Measurements from ENCODE around the gene UBL4A. TPM values are rescaled to one million over a fixed set of nuclear protein-coding genes. Genes with fewer than 3 reads are reported as not detected.
A peak's percentile ranks its signal among the peaks of the same experiment; 100 is the strongest.

The UBL4A gene
- total and polyA plus RNA-seq, 7 donors = 38.3 to 118 (median 64.4) TPM

DNA sequence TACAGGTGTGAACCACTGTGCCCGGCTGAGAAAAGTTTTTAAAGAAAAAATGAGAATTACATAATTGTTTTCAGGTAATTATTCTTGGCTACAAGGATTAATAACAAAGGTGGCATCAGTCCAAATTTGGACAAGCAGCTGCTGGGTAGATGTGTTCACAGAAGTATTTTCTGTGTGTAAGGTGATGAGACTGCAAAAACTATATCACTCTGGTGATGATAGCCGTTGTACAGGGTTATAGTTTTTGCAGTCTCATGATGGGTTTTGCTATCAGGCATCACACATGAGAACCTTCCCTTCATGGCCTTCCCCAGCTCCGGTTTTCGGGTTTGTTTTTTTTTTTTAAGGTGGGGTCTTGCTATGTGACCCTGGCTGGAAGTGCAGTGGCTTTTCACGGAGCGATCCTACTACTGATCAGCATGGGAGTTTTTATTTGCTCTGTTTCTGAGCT, 9.1 kb upstream of the UBL4A start:
- no peak for ATAC-seq
- Histone ChIP-seq H3K27me3 (ENCODE audit: insufficient read depth in 3 of 3, low read length in 2 of 3) (no peaks in the 10 kb centered on the region), H3K36me3 (ENCODE audit: insufficient read depth in 1 of 2, low read depth in 1 of 2) (no peaks in the 10 kb centered on the region), H3K27ac (no peak overlapping the region), H3K4me1 (no peaks in the 10 kb centered on the region), H3K4me3 (no peak overlapping the region), H3K9me3 (no peaks in the 10 kb centered on the region)
- 71 to 79% (median 77%) methylated on average over 4 to 6 of the region's 6 CpGs for WGBS, 3 donors
- intact Hi-C loops (cut with DNase I) = no loop called here
- DNase-seq = no peak
- TF ChIP-seq, protein P1, sequence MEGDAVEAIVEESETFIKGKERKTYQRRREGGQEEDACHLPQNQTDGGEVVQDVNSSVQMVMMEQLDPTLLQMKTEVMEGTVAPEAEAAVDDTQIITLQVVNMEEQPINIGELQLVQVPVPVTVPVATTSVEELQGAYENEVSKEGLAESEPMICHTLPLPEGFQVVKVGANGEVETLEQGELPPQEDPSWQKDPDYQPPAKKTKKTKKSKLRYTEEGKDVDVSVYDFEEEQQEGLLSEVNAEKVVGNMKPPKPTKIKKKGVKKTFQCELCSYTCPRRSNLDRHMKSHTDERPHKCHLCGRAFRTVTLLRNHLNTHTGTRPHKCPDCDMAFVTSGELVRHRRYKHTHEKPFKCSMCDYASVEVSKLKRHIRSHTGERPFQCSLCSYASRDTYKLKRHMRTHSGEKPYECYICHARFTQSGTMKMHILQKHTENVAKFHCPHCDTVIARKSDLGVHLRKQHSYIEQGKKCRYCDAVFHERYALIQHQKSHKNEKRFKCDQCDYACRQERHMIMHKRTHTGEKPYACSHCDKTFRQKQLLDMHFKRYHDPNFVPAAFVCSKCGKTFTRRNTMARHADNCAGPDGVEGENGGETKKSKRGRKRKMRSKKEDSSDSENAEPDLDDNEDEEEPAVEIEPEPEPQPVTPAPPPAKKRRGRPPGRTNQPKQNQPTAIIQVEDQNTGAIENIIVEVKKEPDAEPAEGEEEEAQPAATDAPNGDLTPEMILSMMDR (IDR thresholded peaks at IDR 0.05) = no peak

DNA sequence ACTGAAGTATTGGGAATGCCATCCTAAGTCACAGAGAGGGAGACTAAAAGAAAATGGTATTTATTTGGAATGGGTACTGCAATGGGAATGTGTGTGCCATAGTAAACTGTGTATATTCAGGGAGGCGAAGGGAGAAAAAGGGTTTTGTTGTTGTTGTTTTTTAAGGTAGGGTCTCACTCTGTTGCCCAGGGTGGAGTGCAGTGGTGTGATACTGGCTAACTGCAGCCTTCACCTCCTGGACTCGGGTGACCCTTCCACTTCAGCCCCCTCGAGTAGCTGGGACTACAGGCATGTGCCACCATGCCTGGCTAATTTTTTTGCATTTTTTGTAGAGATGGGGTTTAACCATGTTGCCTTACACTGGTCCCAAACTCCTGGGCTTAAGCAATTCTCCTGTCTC, 8.3 kb upstream of the UBL4A start:
- Histone ChIP-seq H3K27ac (no peak overlapping the region), H3K4me1 (no peaks in the 10 kb centered on the region), H3K9me3 (no peaks in the 10 kb centered on the region), H3K36me3 (ENCODE audit: insufficient read depth in 1 of 2, low read depth in 1 of 2) (no peaks in the 10 kb centered on the region), H3K4me3 (no peak overlapping the region), H3K27me3 (ENCODE audit: insufficient read depth in 3 of 3, low read length in 2 of 3) (no peaks in the 10 kb centered on the region)
- WGBS, 3 donors = 74 to 90% (median 77%) methylated on average over 3 of the region's 3 CpGs
- ATAC-seq (no peak), DNase-seq (no peak)
- TF ChIP-seq, protein P1 (IDR thresholded peaks at IDR 0.05) = no peak
- intact Hi-C loops (cut with DNase I) = no loop called here

GRCh38 chrX:154490414-154491083, 4.1 kb upstream of the UBL4A start, which contains the start of gene SLC10A3:
TSS of gene SLC10A3 (minus strand) at chrX:154490629. CDS start at chrX:154488940, 1,689 bp downstream.
- H3K4me3 ChIP-seq = peak within 1 kb of the TSS; percentile 67
- intact Hi-C loops (cut with DNase I) = no loop called here
- peak within 1 kb of the TSS; percentile 93 for H3K27ac ChIP-seq
- ATAC-seq (peak; percentile 90 to 93 (median 92)), DNase-seq (peak; percentile 93 to 96)
- H3K9me3 ChIP-seq = no peaks in the 10 kb centered on the region
- WGBS, 3 donors = 0 to 31% (median 0%) methylated on average over 8 to 62 of the region's 71 CpGs
- peaks cover 0 to 8% of the 10 kb centered on the region in 2 donors for H3K36me3 ChIP-seq (ENCODE audit: insufficient read depth in 1 of 2, low read depth in 1 of 2)
- TF ChIP-seq, protein P1 (IDR thresholded peaks at IDR 0.05) = no peak
- H3K4me1 ChIP-seq = no peaks in the 10 kb centered on the region
- H3K27me3 ChIP-seq (ENCODE audit: insufficient read depth in 3 of 3, low read length in 2 of 3) = no peaks in the 10 kb centered on the region

- ATAC-seq (peak; percentile 1 to 19 (median 5)), DNase-seq (peak in 1 of 2 donors; percentile 38)
- Histone ChIP-seq H3K9me3 (no peaks in the 10 kb centered on the region), H3K4me1 (peaks cover 2% of the 10 kb centered on the region), H3K27me3 (ENCODE audit: insufficient read depth in 3 of 3, low read length in 2 of 3) (no peaks in the 10 kb centered on the region), H3K27ac (peak overlapping the region; percentile 93), H3K36me3 (ENCODE audit: insufficient read depth in 1 of 2, low read depth in 1 of 2) (peaks cover 2 to 8% of the 10 kb centered on the region in 2 donors), H3K4me3 (peak overlapping the region; percentile 67)
- intact Hi-C loops (cut with DNase I) = no loop called here
- TF ChIP-seq, protein P1 (IDR thresholded peaks at IDR 0.05) = no peak
- 0 to 34% (median 0%) methylated on average over 4 to 15 of the region's 19 CpGs for WGBS, 3 donors
Measured at GRCh38 chrX:154490021-154490413, 3.6 kb upstream of the UBL4A start.

Data from psoas muscle (tissue), 8 donors.